GM12878 (cell line): ENCODE measurements around the gene TBC1D23. TPM values are rescaled to one million over a fixed set of nuclear protein-coding genes. Genes with fewer than 3 reads are reported as not detected.

Source experiments
- ATAC-seq: fragments of 200-7000 bp; cut with Tn5 transposase; 3 replicates; pipeline ENCODE4 v1.9.1; 2020; ENCODE audit warnings: mild to moderate bottlenecking, moderate library complexity
- BruUV-seq: library from RNA; stranded (reverse); fragments of 400-500 nt; replicated peaks from 2 replicates; lab custom pipeline; 2021; lab: Mats Ljungman, UMichigan
- CTCF ChIA-PET: fragments of 300-600 bp; sonication (Branson Sonifier 250); formaldehyde crosslinking; extraction: SDS; loops from one replicate; lab custom pipeline; 2021; ENCODE audit warnings: inconsistent platforms; lab: Yijun Ruan, JAX
- POLR2A ChIA-PET: fragments of 350-600 bp; formaldehyde crosslinking; extraction: SDS; loops from one replicate; lab custom pipeline; 2021; ENCODE audit warnings: inconsistent platforms; lab: Charles Lee
- RAD21 ChIA-PET: fragments of 300-600 bp; sonication (Branson Sonifier 250); formaldehyde crosslinking; loops from one replicate; lab custom pipeline; 2023; ENCODE audit warnings: antibody characterized with exemption; ENCODE audit not compliant: unreplicated experiment; lab: Charles Lee
- SMC1A ChIA-PET: fragments of 300-600 bp; sonication (Branson Sonifier 250); formaldehyde crosslinking; loops from one replicate; lab custom pipeline; 2023; ENCODE audit not compliant: unreplicated experiment, uncharacterized antibody; lab: Charles Lee
- DNase-seq: peaks from one replicate; pipeline ENCODE4 v3.0.0-alpha.2; 2011; ENCODE audit warnings: low read depth, low spot score
- FAIRE-seq: peaks from 3 replicates; lab custom pipeline; 2011; peaks lifted over from hg19 to GRCh38; lab: Jason Lieb, UNC
- H2AFZ ChIP-seq: 2 replicates; pipeline ENCODE4 v1.6.0; 2011; ENCODE audit warnings: low read depth, low read length, control low read depth; ENCODE audit not compliant: control insufficient read depth
- H3K27ac ChIP-seq: 2 replicates; pipeline ENCODE4 v1.5.1; 2011; ENCODE audit warnings: control low read depth; ENCODE audit not compliant: control insufficient read depth, insufficient read depth
- H3K27me3 ChIP-seq, 2 experiments: replicated peaks in 1 of 2; 2 replicates each; pipeline versions ENCODE4 v1.6.0 to v1.6.1; 2011; ENCODE audit warnings: low read length in 1 of 2; ENCODE audit not compliant: control insufficient read depth in 2 of 2, insufficient read depth in 2 of 2
- H3K36me3 ChIP-seq, 2 experiments: 2 replicates each; pipeline ENCODE4 v1.5.1; 2011; ENCODE audit warnings: low read length in 1 of 2; ENCODE audit not compliant: control insufficient read depth in 2 of 2, insufficient read depth in 2 of 2
- H3K4me1 ChIP-seq: 2 replicates; pipeline ENCODE4 v1.6.1; 2011; ENCODE audit warnings: mild to moderate bottlenecking, low read length, moderate library complexity, mixed read lengths; ENCODE audit not compliant: control insufficient read depth, insufficient read depth
- H3K4me2 ChIP-seq: 2 replicates; pipeline ENCODE4 v1.6.0; 2011; ENCODE audit warnings: control low read depth; ENCODE audit not compliant: control insufficient read depth, insufficient read depth
- H3K4me3 ChIP-seq: fragments of 200-600 bp; sonication (generic); 2 replicates; pipeline ENCODE4 v1.5.1; 2016
- H3K79me2 ChIP-seq: 2 replicates; pipeline ENCODE4 v1.6.0; 2011; ENCODE audit warnings: low read length; ENCODE audit not compliant: control insufficient read depth, insufficient read depth
- H3K9ac ChIP-seq: 2 replicates; pipeline ENCODE4 v1.8.0; 2011; ENCODE audit warnings: low read length, control low read depth, mixed read lengths; ENCODE audit not compliant: control insufficient read depth, insufficient read depth
- H3K9me3 ChIP-seq: replicated peaks from 3 replicates; pipeline ENCODE4 v1.5.1; 2011; ENCODE audit warnings: mild to moderate bottlenecking, low read length; ENCODE audit not compliant: control insufficient read depth, insufficient read depth
- H4K20me1 ChIP-seq: 2 replicates; pipeline ENCODE4 v1.6.0; 2011; ENCODE audit not compliant: control insufficient read depth, insufficient read depth
- ATF3 ChIP-seq: IDR thresholded peaks from 2 replicates; pipeline ENCODE4 v1.6.1; 2011; ENCODE audit warnings: low read depth, mild to moderate bottlenecking, low read length, moderate library complexity, borderline replicate concordance; ENCODE audit errors: extremely low read depth
- CBFB ChIP-seq: IDR thresholded peaks from 2 replicates; pipeline ENCODE4 v1.6.1; 2016; ENCODE audit warnings: antibody characterized with exemption, low read depth
- CHD1 ChIP-seq: IDR thresholded peaks from 2 replicates; pipeline ENCODE4 v1.6.1; 2012; ENCODE audit warnings: low read depth, low read length, improper control_type of control experiment
- CHD4 ChIP-seq: fragments of 200-600 bp; sonication (generic); IDR thresholded peaks from 2 replicates; pipeline ENCODE4 v1.6.1; 2016; ENCODE audit warnings: mild to moderate bottlenecking
- EED ChIP-seq: sonication (generic); IDR thresholded peaks from 2 replicates; pipeline ENCODE4 v1.6.1; 2016; ENCODE audit warnings: antibody characterized with exemption, low read depth
- FOS ChIP-seq: IDR thresholded peaks from 3 replicates; pipeline ENCODE4 v1.6.1; 2011; ENCODE audit warnings: borderline replicate concordance; ENCODE audit not compliant: insufficient read length; ENCODE audit errors: extremely low read depth
- GABPA ChIP-seq: IDR thresholded peaks from 2 replicates; pipeline ENCODE4 v1.6.1; 2014; ENCODE audit warnings: antibody characterized with exemption, low read depth, mild to moderate bottlenecking, inconsistent platforms
- HCFC1 ChIP-seq: fragments of 150-350 bp; IDR thresholded peaks from 2 replicates; pipeline ENCODE4 v1.6.1; 2014; ENCODE audit warnings: low read length
- HDAC2 ChIP-seq: fragments of 200-600 bp; sonication (generic); IDR thresholded peaks from 2 replicates; pipeline ENCODE4 v1.6.1; 2017
- STAT3 ChIP-seq: IDR thresholded peaks from 2 replicates; pipeline ENCODE4 v1.6.1; 2011; ENCODE audit warnings: low read depth, low read length, improper control_type of control experiment
- TBL1XR1 ChIP-seq: IDR thresholded peaks from 2 replicates; pipeline ENCODE4 v1.6.1; 2012; ENCODE audit warnings: low read depth, low read length, improper control_type of control experiment
- ZBED1 ChIP-seq: IDR thresholded peaks from 2 replicates; pipeline ENCODE4 v1.6.1; 2016; ENCODE audit warnings: borderline replicate concordance
- WGBS: methylation state at CpG from one replicate; pipeline ENCODE4 v1.1.6; 2016; ENCODE audit warnings: low lambda C conversion rate; ENCODE audit not compliant: insufficient replicate concordance, insufficient coverage; ENCODE audit errors: missing lambda C conversion rate; 5-methylcytosine and 5-hydroxymethylcytosine counted together
- in situ Hi-C: fragments of 300-500 bp; cut with MboI; formaldehyde crosslinking; loops from 9 replicates; pipeline ENCODE4 v1.14.3; 2018; ENCODE audit warnings: mixed read lengths
- intact Hi-C: fragments of 100-400 bp; cut with micrococcal nuclease; formaldehyde crosslinking; loops from one replicate; pipeline ENCODE4 v1.14.2; 2022; ENCODE audit not compliant: unreplicated experiment
- polyA plus RNA-seq, 11 experiments: library from polyadenylated mRNA; depleted of rRNA in 4 of 11; unstranded in 6 of 11; stranded (reverse) in 5 of 11; fragments of >200 nt; fragmentation: Nextera tagmentation in 4 of 11; fragmentation: Illumina TruSeq in 1 of 11; extraction: Ambion mirVana in 4 of 11; extraction: Trizol in 1 of 11; gene quantifications; 1 replicate in 1 of 11; 2 replicates in 10 of 11; pipeline versions ENCODE4 v1.2.1 to v1.2.3, GENCODE V29; 2011 to 2016; ENCODE audit warnings: inconsistent platforms in 2 of 11, missing spikeins in 2 of 11, low read depth in 1 of 11
- total RNA-seq, 4 experiments: library from RNA; depleted of rRNA in 3 of 4; stranded (reverse); fragments of >200 nt in 3 of 4; fragmentation: Illumina TruSeq in 1 of 4; extraction: Trizol in 1 of 4; gene quantifications; 2 replicates each; pipeline versions ENCODE4 v1.2.1 to v1.2.3, GENCODE V29; 2013 to 2021
- TF ChIP-seq, protein P1 (sequence below): IDR thresholded peaks from 2 replicates; pipeline ENCODE4 v1.6.1; 2011; ENCODE audit warnings: borderline replicate concordance, low read depth, mild to moderate bottlenecking, moderate library complexity, low read length; ENCODE audit not compliant: insufficient read depth, poor library complexity, severe bottlenecking
- TF ChIP-seq, protein P2 (sequence below): IDR thresholded peaks from 2 replicates; pipeline ENCODE4 v1.6.1; 2012; ENCODE audit warnings: low read depth, low read length, improper control_type of control experiment

The TBC1D23 gene
- total and polyA plus RNA-seq, 10 of the 15 experiments (the other 5 are each of a cell fraction or from before 2014, with no cell fraction given): 8.2 to 23.2 (median 16.6) TPM

DNA sequence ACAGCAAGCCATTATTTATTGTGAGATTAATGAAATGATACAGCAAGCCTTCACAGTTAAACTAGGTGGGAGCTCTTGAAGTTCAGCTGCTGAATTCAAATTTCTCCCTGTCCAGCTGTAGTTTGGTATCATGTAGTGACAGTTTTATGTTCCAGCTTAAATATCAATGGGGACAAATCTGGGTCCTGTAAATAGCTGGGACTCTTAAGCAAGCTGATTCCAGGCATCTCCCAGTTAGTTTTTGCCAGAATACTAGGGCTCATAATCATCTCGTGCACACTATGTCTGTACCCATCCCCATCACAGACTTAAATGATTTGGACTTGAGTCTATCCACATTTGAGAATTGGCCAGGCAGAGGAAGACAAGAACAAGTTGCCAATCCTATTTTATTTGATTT is 45.9 kb downstream of the TBC1D23 start:
- ATAC-seq: no peak
- no peak for FAIRE-seq
- no peaks in the 10 kb centered on the region for H3K27me3 ChIP-seq
- H3K4me1 ChIP-seq: no peaks in the 10 kb centered on the region
- no peak overlapping the region for H2AFZ ChIP-seq
- POLR2A ChIA-PET: no interaction called here
- H3K36me3 ChIP-seq: peaks cover 0 to 2% of the 10 kb centered on the region in 2 experiments; a peak in 1 of 4 replicates
- RAD21 ChIA-PET: no interaction called here
- in situ Hi-C loops: no loop called here
- no peak overlapping the region for H3K4me2 ChIP-seq
- TF ChIP-seq HDAC2: no peak
- no peak for TF ChIP-seq TBL1XR1
- no peak for TF ChIP-seq FOS
- TF ChIP-seq, protein P1, sequence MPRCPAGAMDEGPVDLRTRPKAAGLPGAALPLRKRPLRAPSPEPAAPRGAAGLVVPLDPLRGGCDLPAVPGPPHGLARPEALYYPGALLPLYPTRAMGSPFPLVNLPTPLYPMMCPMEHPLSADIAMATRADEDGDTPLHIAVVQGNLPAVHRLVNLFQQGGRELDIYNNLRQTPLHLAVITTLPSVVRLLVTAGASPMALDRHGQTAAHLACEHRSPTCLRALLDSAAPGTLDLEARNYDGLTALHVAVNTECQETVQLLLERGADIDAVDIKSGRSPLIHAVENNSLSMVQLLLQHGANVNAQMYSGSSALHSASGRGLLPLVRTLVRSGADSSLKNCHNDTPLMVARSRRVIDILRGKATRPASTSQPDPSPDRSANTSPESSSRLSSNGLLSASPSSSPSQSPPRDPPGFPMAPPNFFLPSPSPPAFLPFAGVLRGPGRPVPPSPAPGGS: no peak
- TF ChIP-seq, protein P2, sequence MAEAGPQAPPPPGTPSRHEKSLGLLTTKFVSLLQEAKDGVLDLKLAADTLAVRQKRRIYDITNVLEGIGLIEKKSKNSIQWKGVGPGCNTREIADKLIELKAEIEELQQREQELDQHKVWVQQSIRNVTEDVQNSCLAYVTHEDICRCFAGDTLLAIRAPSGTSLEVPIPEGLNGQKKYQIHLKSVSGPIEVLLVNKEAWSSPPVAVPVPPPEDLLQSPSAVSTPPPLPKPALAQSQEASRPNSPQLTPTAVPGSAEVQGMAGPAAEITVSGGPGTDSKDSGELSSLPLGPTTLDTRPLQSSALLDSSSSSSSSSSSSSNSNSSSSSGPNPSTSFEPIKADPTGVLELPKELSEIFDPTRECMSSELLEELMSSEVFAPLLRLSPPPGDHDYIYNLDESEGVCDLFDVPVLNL: no peak
- TF ChIP-seq EED: no peak
- no peak for TF ChIP-seq GABPA
- TF ChIP-seq HCFC1: no peak
- TF ChIP-seq ZBED1: no peak
- no peak for TF ChIP-seq CHD4
- no peak for TF ChIP-seq ATF3
- no peak for TF ChIP-seq STAT3
- no peak for TF ChIP-seq CHD1
- TF ChIP-seq CBFB: no peak
- TF ChIP-seq, all 136 proteins: peak for 0
- DNase-seq: no peak
- ChIA-PET SMC1A (interaction anchor here (0.8 to 1.3 kb wide), 3 partner anchors 9 to 159 kb away, joined by 3 to 4 read pairs (median 3); no protein-coding TSS in a partner anchor), CTCF (interaction anchor here (1.2 to 1.4 kb wide), 3 partner anchors 13 to 156 kb away, joined by 3 to 4 read pairs (median 4); no protein-coding TSS in a partner anchor)
- 100% methylated on average over 1 of the region's 1 CpG for WGBS
- no peaks in the 10 kb centered on the region for H4K20me1 ChIP-seq
- no peak overlapping the region for H3K9ac ChIP-seq
- no peaks in the 10 kb centered on the region for H3K79me2 ChIP-seq
- intact Hi-C loops: no loop called here
- H3K27ac ChIP-seq: no peak overlapping the region
- BruUV-seq: no TSS peak
- no peaks in the 10 kb centered on the region for H3K9me3 ChIP-seq
- H3K4me3 ChIP-seq: no peak overlapping the region
